Measurements from ENCODE around the gene CDC42BPB. TPM values are rescaled to one million over a fixed set of nuclear protein-coding genes. Genes with fewer than 3 reads are reported as not detected.

Gene CDC42BPB
- polyA plus RNA-seq, 1 of the 3 experiments (the other 2 are of a cell fraction): 61.6 TPM

DNA sequence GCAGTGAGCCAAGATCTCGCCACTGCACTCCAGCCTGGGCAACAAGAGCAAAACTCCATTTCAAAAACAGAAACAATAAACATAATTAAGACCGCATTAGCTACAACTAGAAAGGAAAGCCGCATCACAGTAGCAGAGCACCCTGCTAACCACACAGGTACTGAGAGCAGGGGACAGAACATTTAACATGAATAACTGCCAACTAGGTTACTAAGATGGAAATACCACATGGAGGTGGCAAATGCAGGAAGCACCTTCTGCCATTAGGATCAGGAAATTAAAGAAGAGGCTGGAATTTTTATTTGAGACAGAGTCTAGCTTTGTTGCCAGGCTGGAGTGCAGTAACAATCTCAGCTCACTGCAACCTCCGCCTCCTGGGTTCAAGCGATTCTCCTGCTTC is 41.9 kb downstream of the CDC42BPB start:
- WGBS (ENCODE audit: low lambda C conversion rate): 89% methylated on average over 5 of the region's 5 CpGs
- H4K20me1 ChIP-seq (ENCODE audit: insufficient read depth): peaks cover 99% of the 10 kb centered on the region
- no peak overlapping the region; the same call in 1 of the 2 replicates for H3K4me2 ChIP-seq

More for the DNA sequence above, 41.9 kb downstream of the CDC42BPB start:
- Histone ChIP-seq H3K9ac (no peak overlapping the region), H3K27ac (ENCODE audit: low read depth in 2 of 2, low read length in 1 of 2) (no peak overlapping the region), H3K4me1 (ENCODE audit: control insufficient read depth in 1 of 2, insufficient read depth in 2 of 2, low read depth in 1 of 2, low read length in 1 of 2) (peaks cover 5 to 15% of the 10 kb centered on the region in 2 experiments; a peak in 2 of 4 replicates), H2AFZ (ENCODE audit: low read depth) (no peak overlapping the region), H3K4me3 (ENCODE audit: low read depth in 2 of 2, low read length in 1 of 2) (no peak overlapping the region), H3K27me3 (ENCODE audit: insufficient read depth) (no peaks in the 10 kb centered on the region), H3F3A (replicated peaks; ENCODE audit: insufficient read depth) (peaks cover 16% of the 10 kb centered on the region), H3K79me2 (ENCODE audit: insufficient read depth) (peaks cover 97% of the 10 kb centered on the region), H3K36me3 (replicated peaks in 1 of 2; ENCODE audit: control insufficient read depth in 1 of 2, insufficient read depth in 2 of 2, low read length in 1 of 2) (peaks cover 0 to 6% of the 10 kb centered on the region in 2 experiments), H3K9me3 (no peaks in the 10 kb centered on the region), H3K9me2 (no peaks in the 10 kb centered on the region)
- CTCF ChIA-PET: no interaction called here
- DNase-seq: no peak
- POLR2A ChIA-PET: no interaction called here
- TF ChIP-seq JUND (IDR thresholded peaks at IDR 0.05) (no peak), MEF2A (IDR thresholded peaks at IDR 0.05; ENCODE audit: borderline replicate concordance, low read depth) (no peak), RCOR1 (IDR thresholded peaks at IDR 0.05; ENCODE audit: low read length) (no peak), FOSL2 (IDR thresholded peaks at IDR 0.05; ENCODE audit: borderline replicate concordance, low read depth) (no peak), FOXM1 (IDR thresholded peaks at IDR 0.05; ENCODE audit: low read depth) (no peak), EZH2phosphoT487 (IDR thresholded peaks at IDR 0.05; ENCODE audit: borderline replicate concordance, low read depth) (no peak), NFIC (IDR thresholded peaks at IDR 0.05; ENCODE audit: borderline replicate concordance) (no peak), POLR2AphosphoS5 (IDR thresholded peaks at IDR 0.05; ENCODE audit: low read depth, low read length) (no peak), RAD21 (IDR thresholded peaks at IDR 0.05; ENCODE audit: low read length) (no peak), ELF1 (IDR thresholded peaks at IDR 0.05) (no peak), YY1 (IDR thresholded peaks at IDR 0.05; ENCODE audit: low read depth) (no peak), CHD2 (IDR thresholded peaks at IDR 0.05; ENCODE audit: low read length, partially characterized antibody) (no peak), TAF1 (IDR thresholded peaks at IDR 0.05; ENCODE audit: borderline replicate concordance, low read depth, low read length) (no peak), EP300 (IDR thresholded peaks at IDR 0.05; ENCODE audit: borderline replicate concordance in 1 of 2, low read depth in 1 of 2, low read length in 1 of 2) (no peak), MXI1 (IDR thresholded peaks at IDR 0.05; ENCODE audit: low read depth, low read length) (no peak), NRF1 (IDR thresholded peaks at IDR 0.05; ENCODE audit: low read depth, low read length) (no peak)
- TF ChIP-seq, protein P1, sequence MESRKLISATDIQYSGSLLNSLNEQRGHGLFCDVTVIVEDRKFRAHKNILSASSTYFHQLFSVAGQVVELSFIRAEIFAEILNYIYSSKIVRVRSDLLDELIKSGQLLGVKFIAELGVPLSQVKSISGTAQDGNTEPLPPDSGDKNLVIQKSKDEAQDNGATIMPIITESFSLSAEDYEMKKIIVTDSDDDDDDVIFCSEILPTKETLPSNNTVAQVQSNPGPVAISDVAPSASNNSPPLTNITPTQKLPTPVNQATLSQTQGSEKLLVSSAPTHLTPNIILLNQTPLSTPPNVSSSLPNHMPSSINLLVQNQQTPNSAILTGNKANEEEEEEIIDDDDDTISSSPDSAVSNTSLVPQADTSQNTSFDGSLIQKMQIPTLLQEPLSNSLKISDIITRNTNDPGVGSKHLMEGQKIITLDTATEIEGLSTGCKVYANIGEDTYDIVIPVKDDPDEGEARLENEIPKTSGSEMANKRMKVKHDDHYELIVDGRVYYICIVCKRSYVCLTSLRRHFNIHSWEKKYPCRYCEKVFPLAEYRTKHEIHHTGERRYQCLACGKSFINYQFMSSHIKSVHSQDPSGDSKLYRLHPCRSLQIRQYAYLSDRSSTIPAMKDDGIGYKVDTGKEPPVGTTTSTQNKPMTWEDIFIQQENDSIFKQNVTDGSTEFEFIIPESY (IDR thresholded peaks at IDR 0.05; ENCODE audit: borderline replicate concordance, low read depth): no peak
- TF ChIP-seq, protein P2, sequence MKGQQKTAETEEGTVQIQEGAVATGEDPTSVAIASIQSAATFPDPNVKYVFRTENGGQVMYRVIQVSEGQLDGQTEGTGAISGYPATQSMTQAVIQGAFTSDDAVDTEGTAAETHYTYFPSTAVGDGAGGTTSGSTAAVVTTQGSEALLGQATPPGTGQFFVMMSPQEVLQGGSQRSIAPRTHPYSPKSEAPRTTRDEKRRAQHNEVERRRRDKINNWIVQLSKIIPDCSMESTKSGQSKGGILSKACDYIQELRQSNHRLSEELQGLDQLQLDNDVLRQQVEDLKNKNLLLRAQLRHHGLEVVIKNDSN (IDR thresholded peaks at IDR 0.05; ENCODE audit: borderline replicate concordance, low read depth): no peak
- TF ChIP-seq, protein P3, sequence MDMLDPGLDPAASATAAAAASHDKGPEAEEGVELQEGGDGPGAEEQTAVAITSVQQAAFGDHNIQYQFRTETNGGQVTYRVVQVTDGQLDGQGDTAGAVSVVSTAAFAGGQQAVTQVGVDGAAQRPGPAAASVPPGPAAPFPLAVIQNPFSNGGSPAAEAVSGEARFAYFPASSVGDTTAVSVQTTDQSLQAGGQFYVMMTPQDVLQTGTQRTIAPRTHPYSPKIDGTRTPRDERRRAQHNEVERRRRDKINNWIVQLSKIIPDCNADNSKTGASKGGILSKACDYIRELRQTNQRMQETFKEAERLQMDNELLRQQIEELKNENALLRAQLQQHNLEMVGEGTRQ (IDR thresholded peaks at IDR 0.05; ENCODE audit: borderline replicate concordance, low read depth, low read length): no peak
- TF ChIP-seq, protein P4, sequence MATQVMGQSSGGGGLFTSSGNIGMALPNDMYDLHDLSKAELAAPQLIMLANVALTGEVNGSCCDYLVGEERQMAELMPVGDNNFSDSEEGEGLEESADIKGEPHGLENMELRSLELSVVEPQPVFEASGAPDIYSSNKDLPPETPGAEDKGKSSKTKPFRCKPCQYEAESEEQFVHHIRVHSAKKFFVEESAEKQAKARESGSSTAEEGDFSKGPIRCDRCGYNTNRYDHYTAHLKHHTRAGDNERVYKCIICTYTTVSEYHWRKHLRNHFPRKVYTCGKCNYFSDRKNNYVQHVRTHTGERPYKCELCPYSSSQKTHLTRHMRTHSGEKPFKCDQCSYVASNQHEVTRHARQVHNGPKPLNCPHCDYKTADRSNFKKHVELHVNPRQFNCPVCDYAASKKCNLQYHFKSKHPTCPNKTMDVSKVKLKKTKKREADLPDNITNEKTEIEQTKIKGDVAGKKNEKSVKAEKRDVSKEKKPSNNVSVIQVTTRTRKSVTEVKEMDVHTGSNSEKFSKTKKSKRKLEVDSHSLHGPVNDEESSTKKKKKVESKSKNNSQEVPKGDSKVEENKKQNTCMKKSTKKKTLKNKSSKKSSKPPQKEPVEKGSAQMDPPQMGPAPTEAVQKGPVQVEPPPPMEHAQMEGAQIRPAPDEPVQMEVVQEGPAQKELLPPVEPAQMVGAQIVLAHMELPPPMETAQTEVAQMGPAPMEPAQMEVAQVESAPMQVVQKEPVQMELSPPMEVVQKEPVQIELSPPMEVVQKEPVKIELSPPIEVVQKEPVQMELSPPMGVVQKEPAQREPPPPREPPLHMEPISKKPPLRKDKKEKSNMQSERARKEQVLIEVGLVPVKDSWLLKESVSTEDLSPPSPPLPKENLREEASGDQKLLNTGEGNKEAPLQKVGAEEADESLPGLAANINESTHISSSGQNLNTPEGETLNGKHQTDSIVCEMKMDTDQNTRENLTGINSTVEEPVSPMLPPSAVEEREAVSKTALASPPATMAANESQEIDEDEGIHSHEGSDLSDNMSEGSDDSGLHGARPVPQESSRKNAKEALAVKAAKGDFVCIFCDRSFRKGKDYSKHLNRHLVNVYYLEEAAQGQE (IDR thresholded peaks at IDR 0.05; ENCODE audit: low read depth, low read length): no peak
